Cortex of kidney (tissue), 1 donor: ENCODE measurements around the gene AXIN1.

Source experiments
- DNase-seq: peaks from one replicate; lab custom pipeline; 2025; lab: John Stamatoyannopoulos, UW

Gene AXIN1

DNA sequence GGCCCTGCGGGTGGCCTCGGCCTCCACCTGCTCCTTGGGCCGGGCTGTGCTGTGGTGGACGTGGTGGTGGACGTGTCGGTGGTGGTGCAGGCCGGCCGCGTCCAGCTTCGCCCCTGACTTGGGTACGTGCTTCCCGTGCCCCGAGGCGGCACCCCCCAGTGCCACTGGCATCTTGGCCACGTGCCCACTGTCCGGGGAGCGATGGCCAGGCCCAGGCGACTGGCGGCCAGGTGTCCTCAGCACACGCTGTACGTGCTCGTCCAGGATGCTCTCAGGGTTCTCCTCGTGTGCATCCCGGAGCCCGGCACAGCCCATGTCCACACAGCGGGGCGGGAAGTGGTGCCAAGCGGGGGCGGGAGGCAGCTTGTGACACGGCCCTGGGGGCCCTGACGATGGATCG, 54.7 kb downstream of the AXIN1 start:
- no peak for DNase-seq

DNA sequence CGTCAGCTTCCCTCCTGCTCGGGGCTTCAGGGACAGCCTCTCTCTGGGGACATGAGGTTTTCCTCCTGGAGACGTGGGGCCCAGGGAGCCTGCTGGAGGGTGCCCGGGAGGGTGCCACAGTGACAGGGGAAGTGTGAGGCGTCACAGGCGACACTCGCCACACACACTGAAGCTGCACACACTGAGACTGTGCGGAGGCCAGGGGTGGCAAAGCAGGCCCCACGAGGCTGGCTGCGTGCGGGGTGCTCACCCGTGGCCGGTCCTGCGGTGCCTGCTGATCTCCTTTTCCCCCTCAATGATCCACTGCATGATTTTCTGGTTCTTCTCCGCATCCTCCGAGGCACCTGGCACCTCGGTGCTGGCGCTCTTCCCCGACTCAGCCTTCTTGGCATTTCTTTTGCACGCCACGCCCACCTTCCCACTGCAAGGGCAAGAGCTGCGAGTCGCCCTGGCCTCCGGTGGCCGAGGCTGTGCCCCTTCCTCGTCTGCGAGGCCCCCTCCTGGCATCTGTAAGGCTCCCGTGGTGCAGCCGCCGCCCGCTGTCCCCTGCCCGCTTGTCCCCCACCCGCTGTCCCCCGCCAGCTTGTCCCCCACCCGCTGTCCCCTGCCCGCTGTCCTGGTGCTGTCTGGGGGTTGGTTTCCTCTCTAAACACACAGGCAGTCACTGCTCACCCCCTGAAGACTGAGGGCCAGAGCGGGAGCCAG, 55.6 kb downstream of the AXIN1 start:
- no peak for DNase-seq

DNA sequence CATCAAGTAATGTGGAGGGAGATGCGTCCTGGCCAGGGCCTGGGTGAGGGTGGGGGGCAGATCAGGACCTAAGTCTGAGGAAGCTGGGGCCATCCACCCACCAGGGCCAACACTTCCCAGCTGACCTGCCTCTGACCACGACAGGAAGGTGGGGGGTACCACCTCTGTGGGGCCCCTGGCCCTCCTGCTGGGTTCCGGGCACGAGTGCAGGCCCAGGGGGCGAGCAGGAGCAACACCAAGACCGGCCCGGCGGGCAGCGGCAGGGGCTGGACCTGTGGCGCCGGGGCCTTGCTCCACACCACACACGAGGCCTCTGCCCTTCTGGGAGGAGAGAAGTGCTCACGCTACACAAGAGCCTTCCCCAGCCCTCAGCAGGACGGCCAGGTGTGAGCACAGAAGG, 56.2 kb downstream of the AXIN1 start:
- DNase-seq: no peak

DNA sequence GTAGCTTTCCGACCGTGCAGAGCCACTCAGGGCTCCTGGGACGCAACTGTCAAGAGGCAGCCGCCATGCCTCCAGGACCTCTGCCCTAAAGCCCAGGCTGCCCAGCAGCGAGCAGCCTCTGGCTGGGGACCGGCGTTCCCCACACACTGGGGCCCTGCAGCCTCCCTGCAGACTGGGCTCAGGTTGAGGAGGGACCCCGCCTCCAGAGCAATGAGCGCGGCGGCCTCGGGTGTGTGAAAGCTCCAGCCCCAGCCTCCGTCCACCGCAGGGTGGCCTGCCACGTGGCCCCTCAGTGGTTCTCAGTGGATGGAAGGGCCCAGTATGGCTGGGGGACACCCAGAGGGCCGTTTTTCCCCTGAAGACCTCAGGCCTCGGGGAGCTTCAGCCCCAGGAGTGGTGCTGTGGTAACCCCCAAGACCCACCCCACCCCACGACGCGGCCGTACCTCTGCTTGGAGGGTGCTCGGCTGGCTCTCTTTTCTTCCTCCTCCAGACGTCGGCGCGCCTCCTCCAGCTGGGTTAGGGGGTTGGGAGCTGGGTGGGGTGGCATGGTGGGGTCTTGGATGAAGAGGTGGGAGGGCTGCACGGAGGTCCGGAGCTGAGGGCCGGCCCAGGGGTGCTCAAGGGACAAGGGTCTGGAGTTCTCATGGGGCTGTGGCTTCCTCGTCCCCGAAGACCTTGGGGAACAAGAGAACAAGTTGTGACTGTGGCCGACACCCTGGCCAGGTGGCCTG, 59.3 kb downstream of the AXIN1 start:
- no peak for DNase-seq

DNA sequence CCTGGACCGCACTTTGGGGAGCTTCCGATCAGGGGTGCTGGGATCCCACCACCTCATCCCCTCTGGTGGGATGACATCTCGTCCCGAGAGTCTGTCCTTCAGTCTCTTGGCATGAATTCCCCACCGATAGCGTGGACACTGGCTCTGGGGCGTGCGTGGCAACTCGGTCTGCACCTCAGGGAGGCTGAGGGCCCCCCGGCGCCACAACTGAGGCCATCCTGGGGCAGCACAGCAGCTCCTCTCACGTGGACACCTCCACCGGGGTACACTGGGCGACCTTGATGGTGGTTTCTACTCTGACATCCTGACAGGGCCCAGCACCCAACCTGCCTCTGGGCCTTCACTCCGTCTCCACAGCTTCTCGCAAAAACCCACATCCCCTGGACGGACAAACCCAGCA, 61.0 kb downstream of the AXIN1 start:
- DNase-seq: no peak

DNA sequence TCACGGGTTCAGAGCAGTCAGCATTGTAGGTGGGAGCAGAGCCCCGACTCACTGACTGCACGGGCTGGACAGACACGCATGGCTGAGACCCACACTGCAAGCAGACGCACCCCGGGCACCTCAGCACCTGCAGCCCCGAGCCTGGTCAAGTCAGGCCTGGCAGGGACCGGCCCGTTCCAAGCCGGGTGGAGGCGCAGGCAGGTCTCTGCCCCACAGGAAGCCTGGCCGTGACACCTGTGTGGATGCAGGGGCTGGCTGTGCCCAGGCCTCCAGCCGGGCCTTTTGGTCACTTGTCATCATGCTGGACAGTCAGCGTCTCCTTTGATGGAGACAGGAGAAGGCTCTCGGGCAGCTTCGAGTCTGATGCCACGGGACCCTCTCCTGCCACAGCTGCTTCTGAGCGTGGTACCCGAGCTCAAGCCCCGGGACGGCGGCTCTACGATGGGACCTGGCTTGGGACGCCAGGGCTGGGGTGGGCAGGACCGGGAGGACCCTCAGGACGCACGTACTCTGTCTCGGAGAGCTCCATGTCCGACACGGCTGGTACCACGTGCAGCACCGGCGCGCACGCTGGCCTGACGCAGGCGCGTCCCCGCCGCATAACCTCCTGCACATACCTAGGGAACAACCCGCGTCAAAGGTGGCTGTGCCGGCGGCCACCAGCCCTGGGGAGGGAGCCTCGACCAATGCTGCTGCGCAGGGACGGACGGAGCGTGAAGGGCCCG, 61.7 kb downstream of the AXIN1 start:
- no peak for DNase-seq

DNA sequence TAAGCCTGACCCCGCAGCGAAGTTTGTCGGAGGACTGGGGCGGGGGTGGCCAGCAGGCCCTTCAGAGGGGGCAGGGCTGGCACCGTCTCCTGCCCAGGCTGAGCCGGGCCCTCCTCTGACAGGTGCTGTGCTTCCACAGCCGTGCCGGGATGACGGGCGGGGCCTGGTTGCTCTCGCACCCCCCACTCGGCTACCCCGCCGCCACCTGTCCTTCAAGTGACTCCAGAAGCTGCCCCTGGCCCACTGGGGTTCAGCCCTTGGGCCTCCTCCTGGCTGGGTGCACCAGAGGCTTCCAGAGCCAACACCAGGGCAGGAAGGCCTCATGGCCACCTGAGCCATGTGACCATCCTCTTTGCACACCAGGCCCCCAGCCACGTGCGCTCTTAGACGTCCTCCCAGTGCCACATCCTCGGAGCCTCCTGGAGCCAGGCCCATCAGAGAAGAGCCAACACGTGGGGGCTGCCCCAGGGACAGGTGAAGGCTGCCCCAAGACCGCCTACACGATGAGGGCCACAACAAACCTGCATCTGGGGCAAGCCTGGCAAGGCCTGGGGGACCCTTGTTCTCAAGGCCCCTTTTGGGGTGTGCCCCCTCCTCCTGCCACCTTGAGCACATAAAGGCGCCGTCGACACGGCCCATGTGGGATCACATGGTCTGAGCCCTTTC, 62.4 kb downstream of the AXIN1 start:
- no peak for DNase-seq

DNA sequence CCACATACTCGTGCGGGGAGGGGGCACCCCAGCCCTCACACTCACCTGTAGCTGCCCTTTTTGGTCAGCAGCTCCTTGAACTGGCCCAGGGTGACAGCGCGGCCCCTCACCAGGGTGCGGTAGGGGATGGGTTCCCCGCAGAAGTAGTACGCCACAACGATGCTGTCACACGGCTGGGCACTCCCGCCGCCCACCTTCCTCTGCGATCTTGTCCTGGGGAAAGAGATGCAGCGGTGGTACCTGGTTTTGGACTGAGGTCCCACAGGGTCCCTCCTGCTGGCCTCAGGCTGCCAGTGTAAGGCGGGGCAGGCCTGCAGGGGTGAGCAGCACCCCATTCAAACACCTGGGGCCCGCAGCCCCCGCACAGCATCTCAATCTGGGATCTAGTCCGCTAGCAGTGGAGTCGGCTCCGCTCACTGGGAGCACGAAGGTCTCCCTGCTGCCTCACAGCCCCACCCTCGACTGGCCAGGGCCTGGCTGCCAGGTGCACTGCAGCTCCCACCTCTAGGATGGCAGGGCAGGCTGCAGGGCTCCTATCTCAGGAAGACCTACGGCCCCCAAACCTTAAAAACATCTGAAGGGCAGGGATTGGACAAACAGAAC, 63.0 kb downstream of the AXIN1 start:
- DNase-seq: no peak

DNA sequence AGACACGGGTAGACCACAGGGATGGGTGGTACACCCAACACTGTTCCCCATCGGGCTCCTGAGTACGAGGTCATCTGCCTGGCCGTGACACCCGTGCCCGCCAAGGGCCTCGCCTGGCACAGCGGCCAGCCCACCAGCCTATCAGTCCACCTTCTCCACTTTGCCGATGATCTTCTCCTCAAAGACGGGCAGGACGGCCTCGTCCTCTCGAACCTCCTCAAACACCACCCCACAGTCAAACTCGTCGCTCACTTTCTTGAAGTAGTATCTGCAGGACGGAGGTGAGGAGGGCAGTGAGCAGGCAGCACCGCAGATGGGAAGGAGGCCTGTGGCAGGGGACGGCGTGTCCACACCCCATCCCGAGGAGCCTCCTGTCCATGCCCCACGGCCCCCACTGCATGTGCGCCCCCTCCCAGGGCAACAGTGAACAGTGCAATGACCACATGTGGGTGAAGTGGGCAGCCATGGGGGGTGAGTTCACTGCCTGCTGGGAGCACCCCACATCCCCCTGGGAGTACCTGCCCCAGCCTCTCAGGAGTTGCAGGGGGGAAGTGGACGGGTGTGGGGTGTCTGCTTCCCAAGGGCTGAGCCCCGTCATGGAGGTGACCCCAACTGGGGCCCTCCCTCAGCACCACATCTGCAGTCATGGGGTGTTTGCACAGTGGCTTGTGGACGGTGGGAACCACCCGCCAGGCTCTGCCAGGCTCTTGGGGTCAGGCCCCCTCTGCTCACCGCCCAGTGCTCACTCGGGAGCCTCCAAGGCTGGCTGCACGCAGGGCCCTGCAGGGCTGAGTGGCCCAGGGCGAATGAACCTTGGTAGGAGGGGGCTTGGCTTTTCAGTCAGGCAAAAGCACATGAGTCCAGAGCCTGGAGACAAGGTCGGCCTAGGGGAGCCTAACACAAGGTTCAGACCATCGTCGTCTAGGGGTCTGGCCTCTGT, 64.3 kb downstream of the AXIN1 start:
- DNase-seq: no peak

DNA sequence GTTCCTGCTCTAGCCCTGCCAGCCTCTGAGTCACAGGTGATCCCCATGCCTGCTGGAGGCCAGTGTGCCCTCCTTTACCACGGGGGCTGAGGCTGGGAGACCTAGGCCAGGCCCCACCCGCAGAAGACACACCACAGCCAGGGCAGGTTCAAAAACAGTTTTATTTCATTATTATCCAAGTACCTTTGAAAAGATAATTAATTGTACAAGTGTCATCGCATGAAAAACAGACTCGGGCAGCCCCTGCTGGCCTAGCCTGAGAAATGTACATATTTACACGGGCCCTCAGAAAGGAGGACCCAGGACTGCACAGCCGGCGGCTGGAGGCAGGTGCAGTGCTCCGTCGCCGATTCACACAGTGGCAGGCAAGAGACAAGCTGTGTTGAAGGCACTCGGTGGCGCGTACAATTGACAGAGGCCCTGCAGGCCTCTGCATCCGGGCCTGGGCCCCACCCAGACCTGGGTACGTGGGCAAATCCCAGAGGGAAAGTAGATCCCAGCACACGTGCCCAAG, 65.2 kb downstream of the AXIN1 start:
- DNase-seq: no peak

DNA sequence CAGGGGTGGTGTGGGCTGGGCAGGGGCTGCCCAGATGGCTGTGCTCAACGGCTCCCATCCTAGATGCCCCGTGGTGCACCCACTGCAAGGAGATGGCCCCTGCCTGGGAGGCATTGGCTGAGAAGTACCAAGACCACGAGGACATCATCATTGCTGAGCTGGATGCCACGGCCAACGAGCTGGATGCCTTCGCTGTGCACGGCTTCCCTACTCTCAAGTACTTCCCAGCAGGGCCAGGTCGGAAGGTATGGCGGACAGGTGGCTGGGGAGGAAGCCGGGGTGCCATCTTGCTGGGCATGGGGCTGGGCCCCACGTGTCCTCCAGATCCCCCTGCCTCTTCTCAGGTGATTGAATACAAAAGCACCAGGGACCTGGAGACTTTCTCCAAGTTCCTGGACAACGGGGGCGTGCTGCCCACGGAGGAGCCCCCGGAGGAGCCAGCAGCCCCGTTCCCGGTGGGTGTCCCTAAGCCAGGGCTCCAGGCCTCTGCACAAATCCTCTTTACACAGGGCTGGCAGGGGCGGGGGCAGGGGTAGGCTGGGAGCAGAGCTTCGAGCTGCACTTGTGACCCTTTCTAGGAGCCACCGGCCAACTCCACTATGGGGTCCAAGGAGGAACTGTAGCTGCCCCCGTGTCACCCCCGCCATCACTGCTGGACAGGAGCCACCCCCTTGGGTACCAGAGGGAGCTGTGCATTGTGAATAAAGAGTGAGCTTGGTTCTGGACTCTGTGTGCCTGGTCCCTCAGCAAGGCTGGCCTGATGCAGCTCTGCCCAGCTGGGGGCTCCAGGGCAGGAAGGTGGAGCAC, 65.8 kb downstream of the AXIN1 start:
- DNase-seq: no peak

DNA sequence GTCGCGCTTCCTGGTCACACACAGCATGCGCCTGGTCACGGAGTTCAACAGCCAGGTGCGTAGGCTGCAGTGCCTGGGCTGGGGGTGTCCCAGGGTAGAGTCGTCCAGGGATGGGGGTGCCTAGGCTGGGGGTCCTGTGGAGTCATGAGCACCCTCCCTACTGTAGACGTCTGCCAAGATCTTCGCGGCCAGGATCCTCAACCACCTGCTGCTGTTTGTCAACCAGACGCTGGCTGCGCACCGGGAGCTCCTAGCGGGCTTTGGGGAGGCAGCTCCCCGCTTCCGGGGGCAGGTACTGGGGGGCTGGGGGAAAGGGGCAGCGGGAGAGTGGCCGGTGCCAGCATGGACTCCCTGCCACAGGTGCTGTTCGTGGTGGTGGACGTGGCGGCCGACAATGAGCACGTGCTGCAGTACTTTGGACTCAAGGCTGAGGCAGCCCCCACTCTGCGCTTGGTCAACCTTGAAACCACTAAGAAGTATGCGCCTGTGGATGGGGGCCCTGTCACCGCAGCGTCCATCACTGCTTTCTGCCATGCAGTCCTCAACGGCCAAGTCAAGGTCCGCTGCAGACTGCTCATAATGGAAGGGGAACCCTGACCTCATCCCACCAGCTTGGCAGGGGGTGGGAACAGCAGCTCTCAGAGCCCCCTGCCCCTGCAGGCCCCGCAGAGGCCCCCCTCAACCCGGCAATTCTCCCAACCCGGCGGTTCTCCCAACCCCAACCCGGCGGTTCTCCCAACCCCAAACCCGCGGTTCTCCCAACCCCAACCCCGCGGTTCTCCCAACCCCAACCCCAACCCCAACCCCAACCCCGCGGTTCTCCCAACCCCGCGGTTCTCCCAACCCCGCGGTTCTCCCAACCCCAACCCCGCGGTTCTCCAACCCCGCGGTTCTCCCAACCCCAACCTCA, 67.1 kb downstream of the AXIN1 start:
- DNase-seq: no peak

DNA sequence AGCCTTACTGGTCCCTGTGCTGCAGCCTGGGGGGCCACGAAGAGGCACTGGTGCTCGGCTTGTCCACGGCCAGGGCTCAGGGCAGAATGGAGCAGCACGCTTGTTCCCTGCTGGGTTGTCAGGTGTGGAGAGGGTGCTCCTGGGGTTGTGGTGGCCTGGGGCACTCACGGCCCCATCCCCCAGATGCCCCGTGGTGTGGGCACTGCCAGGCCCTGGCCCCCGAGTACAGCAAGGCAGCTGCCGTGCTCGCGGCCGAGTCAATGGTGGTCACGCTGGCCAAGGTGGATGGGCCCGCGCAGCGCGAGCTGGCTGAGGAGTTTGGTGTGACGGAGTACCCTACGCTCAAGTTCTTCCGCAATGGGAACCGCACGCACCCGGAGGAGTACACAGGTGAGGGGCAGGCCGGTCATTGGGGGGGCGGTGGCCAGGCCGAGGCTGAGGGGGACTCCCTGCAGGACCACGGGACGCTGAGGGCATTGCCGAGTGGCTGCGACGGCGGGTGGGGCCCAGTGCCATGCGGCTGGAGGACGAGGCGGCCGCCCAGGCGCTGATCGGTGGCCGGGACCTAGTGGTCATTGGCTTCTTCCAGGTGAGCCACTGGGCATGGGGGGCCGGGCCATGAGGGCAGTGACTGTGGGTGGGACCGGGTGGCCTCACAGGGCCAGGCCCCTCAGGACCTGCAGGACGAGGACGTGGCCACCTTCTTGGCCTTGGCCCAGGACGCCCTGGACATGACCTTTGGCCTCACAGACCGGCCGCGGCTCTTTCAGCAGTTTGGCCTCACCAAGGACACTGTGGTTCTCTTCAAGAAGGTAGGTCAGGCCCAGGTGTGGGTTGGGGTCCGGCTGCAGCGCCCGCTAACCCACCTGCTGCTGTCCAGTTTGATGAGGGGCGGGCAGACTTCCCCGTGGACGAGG, 68.1 kb downstream of the AXIN1 start:
- no peak for DNase-seq

DNA sequence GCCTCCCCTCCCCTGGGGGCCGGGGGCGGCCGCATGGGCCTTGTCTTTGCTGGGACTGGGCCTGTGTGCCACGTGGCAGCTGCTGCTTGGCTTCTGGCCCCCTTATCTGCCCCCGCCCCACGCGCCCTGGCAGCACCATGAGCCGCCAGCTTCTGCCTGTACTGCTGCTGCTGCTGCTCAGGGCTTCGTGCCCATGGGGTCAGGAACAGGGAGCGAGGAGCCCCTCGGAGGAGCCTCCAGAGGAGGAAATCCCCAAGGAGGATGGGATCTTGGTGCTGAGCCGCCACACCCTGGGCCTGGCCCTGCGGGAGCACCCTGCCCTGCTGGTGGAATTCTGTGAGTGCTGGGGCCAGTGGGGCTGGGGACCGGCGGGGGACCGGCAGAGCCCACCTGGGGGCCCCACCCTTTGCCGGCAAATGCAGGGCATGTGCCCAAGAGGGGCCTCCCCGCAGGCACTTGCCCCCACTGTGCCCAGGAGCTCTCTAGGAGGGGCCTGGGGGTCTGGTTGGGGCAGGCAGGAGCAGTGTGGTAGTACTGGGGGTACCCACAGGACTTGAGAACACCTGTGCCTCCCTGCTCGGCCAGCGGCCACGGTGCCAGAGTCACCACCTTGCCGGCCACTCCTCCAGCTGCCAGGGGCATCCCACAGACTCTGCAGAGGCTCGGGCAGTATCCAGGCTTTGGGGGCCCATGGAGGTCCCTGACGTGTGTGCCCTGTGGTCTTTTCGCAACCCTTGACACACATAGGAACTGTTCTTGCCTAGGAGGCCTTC, 69.3 kb downstream of the AXIN1 start, which contains the start of gene PDIA2:
PDIA2 (plus strand) TSS at position 132 of the 773 bp plus-strand sequence; CDS start at position 138, 6 bp downstream.
- DNase-seq: no peak

DNA sequence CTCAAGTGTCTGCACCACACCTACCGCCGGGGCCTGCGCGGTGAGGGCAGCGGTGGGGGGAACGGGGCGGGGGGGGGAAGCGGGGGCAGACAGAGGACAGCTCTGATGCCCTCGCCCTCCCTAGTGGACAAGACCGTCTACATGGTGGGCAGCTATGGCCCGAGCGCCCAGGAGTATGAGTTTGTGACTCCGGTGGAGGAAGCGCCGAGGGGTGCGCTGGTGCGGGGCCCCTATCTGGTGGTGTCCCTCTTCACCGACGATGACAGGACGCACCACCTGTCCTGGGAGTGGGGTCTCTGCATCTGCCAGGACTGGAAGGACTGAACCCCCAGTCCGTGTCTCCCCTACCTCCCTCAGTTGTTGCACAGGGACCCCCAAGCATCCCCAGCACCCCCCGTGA, 70.0 kb downstream of the AXIN1 start:
- no peak for DNase-seq

DNA sequence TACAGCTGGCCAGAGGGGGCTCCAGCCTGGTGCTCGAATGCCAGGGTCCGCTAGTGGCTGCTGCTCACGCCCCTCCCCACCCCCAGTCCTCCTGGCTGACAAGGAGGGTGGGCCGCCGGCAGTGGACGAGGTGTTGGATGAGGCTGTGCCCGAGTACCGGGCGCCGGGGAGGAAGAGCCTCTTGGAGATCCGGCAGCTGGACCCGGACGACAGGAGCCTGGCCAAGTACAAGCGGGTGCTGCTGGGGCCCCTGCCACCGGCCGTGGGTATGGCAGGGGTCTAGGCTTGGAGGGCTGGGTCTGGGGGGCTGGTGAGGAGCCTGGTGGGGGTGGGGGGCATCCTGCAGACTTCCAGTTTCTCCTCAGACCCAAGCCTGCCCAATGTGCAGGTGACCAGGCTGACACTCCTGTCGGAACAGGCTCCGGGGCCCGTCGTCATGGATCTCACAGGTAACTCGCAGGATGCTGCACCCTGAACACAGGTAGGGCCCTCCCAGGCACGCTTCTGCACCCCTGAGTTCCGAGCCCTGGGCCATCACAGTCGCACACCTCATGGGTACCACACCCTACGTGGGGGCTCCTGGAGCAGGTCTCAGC, 70.8 kb downstream of the AXIN1 start:
- no peak for DNase-seq
